Renal pelvis (tissue), 4 donors: ENCODE data around the gene TBC1D4. TPM values are rescaled to one million over a fixed set of nuclear protein-coding genes. Genes with fewer than 3 reads are reported as not detected.
"Not testable (repeated sequence)": the region's sequence is repeated elsewhere in the genome, so short reads cannot be mapped to it uniquely, and the experiment has no call there.

Source experiments
- DNase-seq: peaks from one replicate; pipeline ENCODE4 v3.0.0-alpha.2; 2013
- polyA plus RNA-seq, 3 donors: library from polyadenylated mRNA; unstranded; fragments of 120-200 nt; gene quantifications; one replicate each; pipeline ENCODE4 v1.2.1, GENCODE V29; 2013; ENCODE audit not compliant: insufficient read length in 3 of 3

Gene TBC1D4
- polyA plus RNA-seq, 3 donors, result 46.9 to 50.4 (median 48.1) TPM

DNA sequence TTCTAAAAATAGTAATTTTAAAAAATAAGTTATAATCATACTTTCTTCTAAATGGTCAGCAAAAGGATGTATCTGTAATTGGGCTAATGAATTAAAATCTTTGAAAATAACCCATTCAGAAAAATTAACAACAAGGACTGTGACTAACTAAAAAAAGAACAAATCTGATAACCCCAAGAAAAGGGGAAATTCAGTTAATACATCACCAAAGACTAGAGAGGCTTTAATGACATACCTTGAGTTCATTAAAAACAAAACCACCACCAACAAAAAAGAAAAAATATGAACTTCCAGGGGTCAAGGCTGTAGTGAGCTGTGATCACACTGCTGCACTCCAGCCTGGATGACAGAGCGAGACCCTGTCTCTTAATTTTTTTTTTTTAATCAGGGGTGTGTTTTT, 121.8 kb downstream of the TBC1D4 start:
- no peak for DNase-seq

DNA sequence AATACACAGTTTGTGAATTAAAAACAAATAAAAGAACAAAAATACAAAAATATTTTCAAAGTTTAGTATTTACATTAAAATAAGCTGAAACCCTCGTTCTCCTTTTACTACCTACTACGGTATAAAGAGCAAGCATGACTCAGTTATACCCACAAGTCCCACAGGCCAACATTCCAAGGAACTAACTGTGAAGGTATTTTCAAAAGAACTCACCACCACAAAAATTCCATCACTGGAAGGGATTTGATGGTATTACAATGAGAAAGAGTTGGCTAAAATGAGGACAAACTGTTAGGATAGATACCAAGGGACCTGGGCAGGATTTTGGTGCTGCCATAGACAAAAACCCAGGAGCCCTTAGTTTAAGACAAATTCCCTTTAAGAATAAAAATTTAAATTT, 122.7 kb downstream of the TBC1D4 start:
- DNase-seq, result no peak

DNA sequence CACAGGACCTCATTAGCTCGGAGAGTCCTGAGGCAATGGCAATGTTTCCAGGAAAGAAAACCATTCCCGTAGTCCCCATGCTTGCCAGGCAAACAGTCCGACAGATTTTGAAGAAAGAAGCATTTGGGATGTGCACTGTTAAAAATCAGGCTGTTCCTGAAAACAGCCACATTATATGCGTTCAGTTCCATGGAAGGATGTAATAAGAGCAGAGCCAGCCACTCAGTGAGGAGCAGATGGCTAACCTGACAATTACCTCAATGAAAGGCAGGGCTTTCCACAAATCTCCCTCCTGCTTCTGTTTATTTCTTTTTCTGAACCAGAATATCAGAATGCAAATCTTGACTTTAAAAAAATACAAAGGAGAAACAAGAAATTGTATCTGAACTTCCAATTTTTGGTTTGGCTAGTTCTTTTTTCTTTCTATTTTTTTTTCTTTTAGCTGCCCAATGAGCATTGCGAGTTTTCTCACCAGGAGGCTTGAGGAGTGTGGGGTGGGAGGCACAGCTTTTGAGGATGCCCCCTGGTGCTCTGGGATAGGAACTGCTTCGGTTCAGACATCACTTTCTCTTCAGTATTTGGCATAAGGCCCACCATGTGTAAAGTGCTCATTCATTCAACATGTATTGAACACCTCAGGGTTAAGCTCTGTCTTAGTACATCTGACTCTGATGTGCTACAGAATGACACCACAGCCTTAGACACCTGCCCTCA, 124.2 kb downstream of the TBC1D4 start:
- DNase-seq, result peak; percentile 5

DNA sequence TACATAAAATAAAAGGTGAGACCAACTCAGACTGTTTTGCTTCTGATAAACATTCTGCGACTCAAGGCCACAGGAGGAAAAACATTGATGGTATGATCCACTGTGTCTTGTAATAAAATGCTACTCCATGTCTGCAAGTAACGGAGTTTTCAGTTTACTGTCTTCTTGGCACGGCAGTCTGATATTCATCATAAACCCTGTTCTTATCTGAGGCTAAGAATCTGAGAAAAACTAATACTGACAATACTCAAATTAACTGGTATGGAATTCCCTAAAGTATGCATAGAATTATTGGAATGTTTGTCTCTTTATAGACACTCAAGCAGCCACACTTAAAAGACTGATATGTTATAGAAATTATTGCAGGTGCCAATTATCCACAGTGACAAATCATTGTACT, 125.5 kb downstream of the TBC1D4 start:
- no peak for DNase-seq

DNA sequence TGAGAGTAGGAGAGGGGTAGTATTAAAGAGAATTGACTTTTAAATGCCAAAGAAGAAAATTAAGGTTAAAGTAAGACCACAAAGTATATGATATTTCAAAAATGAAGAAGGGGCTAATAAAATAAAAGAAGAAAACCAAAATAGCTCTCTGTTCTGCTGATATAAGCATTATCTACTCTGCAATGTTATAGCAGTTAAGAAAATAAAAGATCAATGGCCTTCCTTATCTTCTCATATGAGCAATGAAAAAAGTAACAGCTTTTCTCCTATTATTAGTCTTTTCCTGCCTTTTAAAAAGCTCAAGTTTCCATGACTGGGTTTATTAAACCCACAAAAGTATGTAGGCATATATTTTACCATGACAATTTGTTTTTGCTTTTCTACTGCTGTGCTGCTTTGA, 126.4 kb downstream of the TBC1D4 start:
- no peak for DNase-seq

DNA sequence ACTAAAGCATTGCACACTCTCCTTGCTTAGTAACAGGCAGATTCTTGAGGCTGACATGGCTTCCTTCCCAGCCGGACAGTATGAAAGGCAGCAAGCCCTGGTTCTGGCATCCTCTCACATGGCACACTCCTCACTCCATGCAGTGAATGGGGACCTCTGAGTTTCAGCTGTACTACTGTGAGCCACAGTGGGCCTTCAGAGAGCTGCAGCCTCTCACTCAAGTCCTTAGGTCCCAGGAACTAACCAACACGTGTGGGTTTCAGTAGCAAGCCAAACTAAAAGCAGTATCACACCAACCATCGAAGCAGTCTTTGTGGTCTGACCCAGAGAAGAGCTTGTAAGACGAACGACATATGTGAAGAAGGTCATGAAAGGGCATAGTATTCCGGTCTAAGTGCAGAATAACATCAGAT, 128.2 kb downstream of the TBC1D4 start:
- no peak for DNase-seq

DNA sequence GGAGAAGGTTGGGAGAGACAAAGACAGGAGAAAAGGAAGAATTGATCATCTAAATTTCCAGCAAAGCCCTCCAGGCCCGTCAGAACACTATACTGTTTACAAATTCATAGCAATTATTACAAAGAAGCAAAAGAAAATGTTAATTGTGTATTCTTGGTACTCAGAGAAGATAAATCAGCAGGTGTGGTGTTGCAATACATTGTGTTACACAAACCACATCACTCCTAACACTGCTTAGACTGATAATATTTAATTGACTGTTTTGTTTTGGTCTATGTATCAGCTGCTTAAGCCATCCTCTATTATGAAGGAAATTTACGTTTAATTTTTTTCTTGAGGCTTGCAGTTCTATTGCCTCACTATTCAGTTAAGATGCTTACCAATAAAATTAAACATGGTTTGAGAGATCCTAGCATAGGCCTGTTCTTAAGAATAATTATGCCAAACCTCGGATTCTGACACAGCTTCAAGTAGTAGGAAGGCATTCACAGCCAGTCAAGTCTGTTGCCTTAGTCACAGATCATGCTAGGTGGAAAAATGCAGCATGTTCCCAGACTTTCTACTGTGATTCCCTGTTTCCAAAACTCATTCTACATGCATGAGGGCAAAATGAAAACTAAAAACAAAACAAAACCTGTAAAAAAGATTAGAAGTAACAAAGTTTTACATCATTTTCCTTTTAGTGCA, 129.2 kb downstream of the TBC1D4 start:
- DNase-seq, result no peak

DNA sequence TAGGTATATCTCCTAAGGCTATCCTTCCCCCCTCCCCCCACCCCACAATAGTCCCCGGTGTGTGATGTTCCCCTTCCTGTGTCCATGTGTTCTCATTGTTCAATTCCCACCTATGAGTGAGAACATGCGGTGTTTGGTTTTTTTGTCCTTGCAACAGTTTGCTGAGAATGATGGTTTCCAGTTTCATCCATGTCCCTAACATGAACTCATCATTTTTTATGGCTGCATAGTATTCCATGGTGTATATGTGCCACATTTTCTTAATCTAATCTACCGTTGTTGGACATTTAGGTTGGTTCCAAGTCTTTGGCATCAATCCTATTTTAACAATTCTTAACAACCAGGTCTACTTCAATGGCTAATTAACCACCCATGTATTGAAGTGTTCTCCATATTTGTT, 130.4 kb downstream of the TBC1D4 start:
- DNase-seq, result not testable (repeated sequence)

DNA sequence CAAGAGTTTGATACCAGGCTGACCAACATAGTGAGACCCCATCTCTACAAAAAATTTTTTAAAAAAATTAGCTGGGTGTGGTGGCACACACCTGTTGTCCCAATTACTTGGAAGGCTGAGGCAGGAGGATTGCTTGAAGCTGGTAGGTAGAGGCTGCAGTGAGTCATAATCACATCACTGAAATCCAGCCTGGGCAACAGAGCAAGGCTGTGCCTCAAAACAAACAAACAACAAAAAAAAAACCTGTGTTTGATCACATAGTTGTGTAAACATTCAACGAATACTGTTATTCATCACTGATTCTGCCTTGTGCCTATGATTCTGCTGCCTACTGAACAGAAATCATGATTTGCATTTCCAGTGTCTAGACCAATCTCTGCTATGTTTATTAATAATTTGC, 134.0 kb downstream of the TBC1D4 start:
- DNase-seq, result no peak

DNA sequence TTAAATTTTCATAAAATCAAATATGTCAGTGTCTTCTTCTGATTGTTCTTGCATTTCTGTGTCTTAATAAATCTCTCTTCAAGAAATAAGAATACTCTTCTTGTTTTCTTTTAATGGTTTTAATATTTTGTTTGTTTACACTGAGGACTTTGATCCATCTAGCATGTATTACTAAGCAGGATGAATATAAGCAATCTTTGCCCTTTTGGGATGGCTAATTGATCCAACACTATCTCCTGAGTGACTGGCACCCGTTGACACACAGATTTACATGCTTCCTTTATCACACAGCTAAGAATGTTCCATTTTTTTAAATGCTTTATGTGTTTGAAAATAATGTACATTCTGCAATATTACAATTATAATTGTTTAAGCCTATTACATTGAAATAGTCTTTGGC, 134.5 kb downstream of the TBC1D4 start:
- DNase-seq, result no peak

DNA sequence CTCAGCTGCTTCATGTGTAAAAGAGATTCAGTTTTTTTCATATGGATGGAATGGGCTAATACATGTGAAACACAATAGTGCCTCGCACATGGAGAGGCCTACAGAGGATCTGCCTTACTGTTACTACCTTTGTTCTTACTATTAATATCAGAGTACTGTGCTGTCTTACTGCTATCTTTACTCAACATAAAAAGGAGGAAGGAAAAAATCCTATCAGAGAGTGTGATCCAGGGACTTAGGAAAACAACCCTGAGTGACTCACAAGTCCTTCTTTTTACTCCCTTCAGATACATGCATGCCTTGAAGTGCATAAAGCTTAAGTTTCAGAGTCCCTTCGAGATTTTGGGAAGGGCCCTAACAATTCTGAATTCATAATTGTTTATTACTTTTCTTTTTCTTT, 136.8 kb downstream of the TBC1D4 start:
- DNase-seq, result no peak

DNA sequence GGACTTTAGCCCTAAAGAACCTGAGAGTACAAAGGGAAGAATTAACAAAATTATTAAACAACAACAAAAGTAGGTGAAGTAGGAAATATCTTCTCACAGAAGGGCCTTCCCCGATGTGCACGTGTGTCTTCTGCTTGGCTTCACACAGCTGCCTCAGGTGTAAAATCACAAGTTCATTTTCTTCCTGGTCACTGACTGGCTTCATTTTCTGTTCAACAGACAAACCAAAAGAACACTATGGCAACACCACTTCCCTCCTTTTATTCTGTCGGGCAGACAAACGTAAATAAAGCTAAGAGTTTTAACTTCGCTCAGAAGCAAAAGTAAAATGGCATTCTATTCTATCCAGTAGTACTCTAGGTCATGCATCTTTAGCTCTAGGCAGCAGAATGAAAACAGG, 140.9 kb downstream of the TBC1D4 start:
- no peak for DNase-seq

DNA sequence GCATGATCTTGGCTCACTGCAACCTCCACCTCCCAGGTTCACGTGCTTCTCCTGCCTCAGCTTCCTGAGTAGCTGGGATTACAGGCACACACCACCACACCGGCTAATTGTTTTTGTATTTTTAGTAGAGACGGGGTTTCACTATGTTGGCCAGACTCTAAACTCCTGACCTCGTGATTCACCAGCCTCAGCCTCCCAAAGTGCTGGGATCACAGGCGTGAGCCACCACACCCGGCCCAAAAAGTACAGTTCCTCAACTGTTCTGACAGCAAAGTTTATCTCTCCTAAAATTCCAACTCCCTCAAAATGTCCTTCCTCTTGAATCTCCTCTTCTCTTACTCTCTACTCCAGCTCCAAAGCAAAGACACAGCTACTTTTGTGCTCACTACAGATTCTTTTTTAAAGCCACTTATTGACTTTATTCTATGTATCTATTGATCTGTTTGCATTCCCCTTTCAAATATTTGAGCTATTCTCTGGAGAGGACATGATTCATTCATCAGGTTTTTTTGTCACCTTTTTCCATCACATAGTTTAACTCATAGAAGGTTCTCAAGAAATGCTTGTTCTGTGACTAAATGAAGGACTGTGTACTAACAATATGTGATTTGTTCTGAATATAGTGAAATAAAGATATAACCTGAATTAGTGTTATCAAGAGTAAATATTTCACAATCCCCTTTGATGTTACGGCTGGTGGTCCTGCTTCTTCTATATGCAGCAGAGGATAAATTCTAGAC, 142.2 kb downstream of the TBC1D4 start:
- DNase-seq, result no peak

DNA sequence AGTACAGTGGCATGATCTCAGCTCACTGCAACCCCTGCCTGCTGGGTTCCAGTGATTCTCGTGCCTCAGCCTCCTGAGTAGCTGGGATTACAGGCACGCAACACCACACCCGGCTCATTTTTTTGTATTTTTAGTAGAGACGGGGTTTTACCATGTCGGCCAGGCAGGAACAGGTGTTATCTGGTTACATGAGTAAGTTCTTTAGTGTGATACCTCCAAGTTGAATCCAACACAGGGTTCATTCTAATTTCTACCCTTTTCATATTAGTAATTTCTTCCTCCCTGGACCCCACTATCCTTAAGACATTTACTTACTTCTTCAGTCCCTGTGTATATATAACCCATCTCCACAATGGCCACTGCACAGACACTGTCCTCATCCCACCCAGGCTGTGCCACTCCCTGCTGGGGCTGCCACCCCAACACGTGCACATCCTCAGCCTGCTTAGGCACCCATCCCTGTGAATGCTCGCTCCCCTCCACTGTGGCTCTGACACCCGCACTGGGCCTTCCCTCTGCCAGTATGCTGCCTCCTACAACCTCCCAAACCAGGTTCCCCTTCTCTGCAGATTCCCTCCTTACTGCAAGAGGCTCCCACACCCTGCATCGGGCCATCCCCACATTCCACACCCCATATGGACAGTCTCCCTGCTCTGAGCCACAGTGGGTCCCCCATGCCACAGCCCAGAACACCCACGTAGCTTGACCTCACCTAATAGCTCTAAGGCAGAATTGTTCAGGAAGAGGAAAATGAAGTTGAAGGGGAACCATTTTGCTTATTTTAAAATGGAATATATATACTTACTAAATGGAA, 147.1 kb downstream of the TBC1D4 start:
- DNase-seq, result no peak

DNA sequence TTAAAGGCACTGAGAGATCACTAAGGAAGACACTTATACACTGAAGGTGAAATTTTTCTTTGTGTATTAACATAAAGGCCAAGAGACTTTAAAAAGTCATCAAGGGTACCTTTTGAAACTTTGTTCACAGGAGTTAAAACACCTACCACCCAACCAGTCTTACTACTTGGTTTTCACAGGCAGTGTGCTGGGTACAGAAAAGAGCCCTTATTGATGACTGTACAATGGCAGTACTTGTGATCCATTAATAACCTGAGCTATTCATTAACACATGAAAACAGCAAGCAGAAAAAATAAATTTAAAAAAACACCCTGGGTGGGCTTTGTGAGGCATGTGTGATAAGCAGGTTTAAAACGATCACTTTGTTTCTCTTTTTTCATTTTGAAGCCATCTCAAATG, 148.9 kb downstream of the TBC1D4 start:
- DNase-seq, result no peak

DNA sequence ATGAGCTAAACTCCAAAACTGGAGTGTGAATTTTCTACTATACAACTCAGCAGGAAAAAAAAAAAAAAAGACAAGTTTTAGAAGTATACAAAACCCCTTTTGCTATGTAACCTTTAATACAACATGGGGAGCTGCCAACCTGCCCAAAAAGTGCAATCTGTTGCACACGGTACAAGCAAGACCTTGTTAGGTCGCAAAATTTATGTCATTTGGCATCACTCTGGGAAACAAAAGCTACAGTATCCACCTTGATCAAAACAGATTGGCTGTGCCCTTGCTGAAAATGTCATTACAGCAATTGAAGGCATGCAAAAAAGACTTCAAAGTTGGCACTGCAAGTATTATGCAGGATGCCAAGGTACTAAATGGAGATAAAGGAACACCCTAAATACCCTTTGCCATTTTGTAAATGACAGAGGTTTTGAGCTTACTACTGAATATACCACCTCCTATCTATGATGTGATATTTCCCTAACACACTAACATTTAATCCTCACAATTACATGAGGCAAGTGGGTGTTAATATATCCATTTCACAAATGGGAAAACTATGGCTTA, 150.1 kb downstream of the TBC1D4 start:
- DNase-seq, result no peak

DNA sequence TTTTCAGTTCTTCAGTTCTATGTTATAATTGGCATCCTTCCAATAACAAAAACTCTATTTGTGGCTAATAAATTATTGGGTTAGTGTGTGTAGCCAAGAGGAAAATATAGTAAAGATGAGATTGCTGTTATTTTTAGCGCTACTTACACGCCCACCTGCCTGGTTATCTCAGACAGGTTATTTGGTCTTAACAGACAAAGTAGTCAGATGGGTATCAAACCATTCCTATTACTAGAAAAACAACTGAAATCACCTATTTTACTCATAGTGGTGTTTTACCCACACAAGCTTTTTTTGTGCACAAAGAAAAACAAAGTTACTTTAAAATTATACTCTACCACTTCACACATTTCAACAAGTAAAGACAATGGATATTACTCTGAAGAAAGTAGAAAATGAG, 151.2 kb downstream of the TBC1D4 start:
- no peak for DNase-seq

DNA sequence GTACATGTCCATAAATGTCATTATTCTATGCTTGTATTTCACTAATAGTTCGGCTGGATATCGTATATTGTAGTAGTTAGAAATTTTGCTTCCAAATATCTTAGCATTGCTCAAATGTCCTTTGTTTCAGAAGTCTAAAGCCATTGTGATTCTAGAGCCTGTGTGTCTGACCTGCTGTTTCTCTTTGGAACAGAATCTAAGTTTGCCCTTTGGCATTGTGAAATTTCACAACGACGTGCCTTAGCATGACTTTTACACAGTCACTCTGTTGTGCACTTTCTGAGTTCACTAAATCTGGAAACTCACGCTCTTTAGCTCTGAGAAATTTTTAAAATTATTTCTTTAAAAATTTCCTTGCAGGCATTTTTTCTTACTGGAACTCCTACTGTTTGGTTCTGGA, 152.2 kb downstream of the TBC1D4 start:
- DNase-seq, result no peak

DNA sequence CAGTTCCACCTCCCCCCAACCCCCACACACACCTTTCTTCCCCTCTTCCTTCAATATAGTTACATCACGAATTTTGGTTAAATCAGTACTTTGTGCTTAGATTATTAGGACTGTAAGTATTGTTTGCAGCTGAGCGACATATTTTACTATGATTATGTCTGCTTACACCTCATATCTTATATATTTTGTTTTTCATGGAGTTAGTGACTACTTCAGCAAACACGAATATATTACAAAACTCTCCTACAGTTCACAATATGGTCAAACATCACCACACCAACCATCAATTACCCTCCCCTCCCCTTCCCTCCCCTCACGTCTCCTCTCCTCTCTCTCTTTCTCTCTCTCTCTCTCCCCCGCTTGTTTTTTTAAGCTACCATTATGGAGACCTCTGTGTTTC, 152.9 kb downstream of the TBC1D4 start:
- no peak for DNase-seq

DNA sequence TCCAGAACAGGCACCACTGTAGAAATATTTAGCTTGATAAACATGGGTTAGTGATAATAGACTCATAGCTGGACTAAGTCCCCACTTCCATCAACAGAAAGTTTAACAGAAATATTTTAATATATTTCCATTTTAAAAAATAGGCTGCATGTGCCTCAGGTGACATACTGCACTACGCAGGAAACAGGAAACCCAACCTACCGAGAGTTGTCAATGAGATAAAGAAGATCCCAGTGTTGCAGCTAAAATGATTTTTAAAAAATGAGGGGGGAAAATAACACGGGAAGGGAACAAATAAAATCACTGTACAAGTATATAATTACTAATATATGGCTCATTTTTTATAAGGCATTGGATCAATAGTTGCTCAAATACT, 154.8 kb downstream of the TBC1D4 start:
- no peak for DNase-seq

DNA sequence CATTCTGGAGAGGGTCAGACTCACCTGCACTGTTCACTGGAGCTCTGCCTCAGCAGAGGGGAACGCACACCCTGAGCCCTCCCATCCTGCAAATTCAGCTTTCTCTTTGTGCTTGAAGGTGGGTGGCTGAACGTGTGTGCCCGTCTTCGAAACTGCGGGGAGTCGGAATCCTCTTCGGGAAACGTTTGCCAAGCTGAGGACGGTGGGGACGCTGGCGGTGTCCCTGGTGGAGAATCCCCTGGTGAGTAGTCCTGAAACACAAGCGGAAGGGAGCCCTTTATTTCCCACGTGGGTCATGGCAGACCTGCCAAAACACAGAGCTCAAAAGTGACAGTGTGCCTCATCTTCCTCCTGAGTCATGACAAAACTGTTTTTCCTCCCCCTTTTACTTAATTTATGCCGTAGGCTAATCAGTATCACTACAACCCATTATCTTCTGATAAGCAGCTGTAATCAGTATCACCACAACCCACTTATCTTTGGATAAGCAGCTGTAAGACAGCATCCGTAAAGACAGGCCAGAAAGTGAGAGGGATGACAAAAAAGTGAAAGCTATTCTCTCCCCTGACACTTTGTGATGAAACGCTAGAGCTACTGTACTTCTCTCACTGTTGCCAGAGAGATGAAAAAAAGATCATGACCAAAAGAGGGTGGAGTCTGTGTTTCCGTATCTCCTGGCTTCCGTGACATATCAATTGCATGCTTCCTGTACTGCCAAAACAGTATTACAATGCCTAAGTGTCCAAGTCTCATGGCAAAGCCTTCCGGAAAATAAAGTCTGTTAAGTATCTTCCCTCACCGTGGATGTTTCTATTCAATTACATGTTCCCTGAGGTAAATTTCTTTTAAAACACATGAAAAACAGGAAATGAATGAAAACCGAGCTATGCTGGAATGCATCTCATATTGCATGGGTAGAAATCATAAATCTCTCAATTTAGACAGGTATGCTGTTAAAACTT, 155.5 kb downstream of the TBC1D4 start:
- no peak for DNase-seq
